A673 (cell line): ENCODE measurements around the gene ZNF883. TPM values are rescaled to one million over a fixed set of nuclear protein-coding genes. Genes with fewer than 3 reads are reported as not detected.

ENCODE experiments used
- BruUV-seq: library from RNA; stranded (reverse); fragments of 400-500 nt; replicated peaks from 2 replicates; lab custom pipeline; 2021; lab: Mats Ljungman, UMichigan
- CTCF ChIA-PET: fragments of 300-600 bp; sonication (Branson Sonifier 250); formaldehyde crosslinking; loops from one replicate; lab custom pipeline; 2022; ENCODE audit warnings: antibody characterized with exemption; lab: Charles Lee
- POLR2A ChIA-PET: fragments of 300-600 bp; sonication (Branson Sonifier 250); formaldehyde crosslinking; loops from one replicate; lab custom pipeline; 2022; ENCODE audit warnings: antibody characterized with exemption; ENCODE audit not compliant: low non-redundant PET; lab: Charles Lee
- DNase-seq: peaks from one replicate; pipeline ENCODE4 v3.0.0-alpha.2; 2015; ENCODE audit warnings: low spot score
- H3K27ac ChIP-seq: fragments of 200-600 bp; sonication (generic); 2 replicates; pipeline ENCODE4 v1.5.1; 2016; ENCODE audit warnings: mixed run types, low read depth, mild to moderate bottlenecking, mixed read lengths, antibody characterized with exemption, low read length; ENCODE audit not compliant: poor library complexity, severe bottlenecking
- H3K27me3 ChIP-seq: fragments of 200-600 bp; sonication (generic); replicated peaks from 2 replicates; pipeline ENCODE4 v1.6.1; 2017; ENCODE audit warnings: mixed run types, low read depth, mild to moderate bottlenecking, mixed read lengths, antibody characterized with exemption, low read length; ENCODE audit not compliant: insufficient read depth, poor library complexity
- H3K36me3 ChIP-seq: fragments of 200-600 bp; sonication (generic); 2 replicates; pipeline ENCODE4 v1.6.1; 2016; ENCODE audit warnings: mixed run types, mild to moderate bottlenecking, mixed read lengths, antibody characterized with exemption, low read length; ENCODE audit not compliant: insufficient read depth, poor library complexity, severe bottlenecking
- H3K4me1 ChIP-seq: fragments of 200-600 bp; sonication (generic); 2 replicates; pipeline ENCODE4 v1.6.1; 2017; ENCODE audit warnings: mixed run types, mild to moderate bottlenecking, mixed read lengths, antibody characterized with exemption, low read length; ENCODE audit not compliant: insufficient read depth, poor library complexity, severe bottlenecking
- H3K4me3 ChIP-seq: fragments of 200-600 bp; sonication (generic); 2 replicates; pipeline ENCODE4 v1.5.1; 2016; ENCODE audit warnings: low read depth, mixed run types, mild to moderate bottlenecking, mixed read lengths, low read length; ENCODE audit not compliant: poor library complexity, severe bottlenecking
- H3K9me3 ChIP-seq: fragments of 200-600 bp; sonication (generic); 2 replicates; pipeline ENCODE4 v1.6.1; 2016; ENCODE audit warnings: mixed run types, low read depth, mild to moderate bottlenecking, mixed read lengths, antibody characterized with exemption, low read length; ENCODE audit not compliant: poor library complexity, severe bottlenecking
- CTCF ChIP-seq: fragments of 300-800, 200-600 bp; sonication (generic); conservative IDR thresholded peaks from 2 replicates; pipeline ENCODE4 v1.5.1; 2017; ENCODE audit warnings: low read depth, mild to moderate bottlenecking, antibody characterized with exemption, low read length, moderate library complexity, mixed read lengths
- EZH2 ChIP-seq: fragments of 200-600 bp; sonication (generic); IDR thresholded peaks from 2 replicates; pipeline ENCODE4 v1.6.1; 2017; ENCODE audit warnings: borderline replicate concordance, low read depth, mild to moderate bottlenecking, mixed read lengths, antibody characterized with exemption, low read length; ENCODE audit not compliant: poor library complexity, severe bottlenecking
- intact Hi-C: fragments of 100-400 bp; cut with micrococcal nuclease; formaldehyde crosslinking; loops from one replicate; pipeline ENCODE4 v1.10.0; 2022; ENCODE audit not compliant: unreplicated experiment
- total RNA-seq: library from RNA; stranded (reverse); gene quantifications from 2 replicates; pipeline ENCODE4 v1.2.3, GENCODE V29; 2021

The ZNF883 gene
- total RNA-seq, 1 experiment from 2014 or later, result 3.9 TPM

- no TSS peak for BruUV-seq
- Histone ChIP-seq H3K27me3 (peaks cover 22% of the 10 kb centered on the region), H3K27ac (no peak overlapping the region), H3K9me3 (no peaks in the 10 kb centered on the region), H3K36me3 (no peaks in the 10 kb centered on the region), H3K4me1 (no peaks in the 10 kb centered on the region), H3K4me3 (no peak overlapping the region)
- intact Hi-C loops, result no loop called here
- TF ChIP-seq EZH2, result no peak
- no peak for TF ChIP-seq CTCF
- DNase-seq, result no peak
- CTCF ChIA-PET, result no interaction called here
- POLR2A ChIA-PET, result no interaction called here
Observed at GRCh38 chr9:112913326-112913725, 98.7 kb downstream of the ZNF883 start.

- no peak for TF ChIP-seq CTCF
- TF ChIP-seq EZH2, result no peak
- H3K4me3 ChIP-seq, result no peak overlapping the region
- ChIA-PET POLR2A (no interaction called here), CTCF (no interaction called here)
- intact Hi-C loops, result no loop called here
- no peaks in the 10 kb centered on the region for H3K4me1 ChIP-seq
- H3K27ac ChIP-seq, result no peak overlapping the region
- no TSS peak for BruUV-seq
- no peaks in the 10 kb centered on the region for H3K36me3 ChIP-seq
- no peaks in the 10 kb centered on the region for H3K9me3 ChIP-seq
- DNase-seq, result no peak
- H3K27me3 ChIP-seq, result peaks cover 21% of the 10 kb centered on the region
Observed at GRCh38 chr9:112912636-112913035, 99.4 kb downstream of the ZNF883 start.

- CTCF ChIA-PET, result no interaction called here
Observed at GRCh38 chr9:112911736-112912135, 100.3 kb downstream of the ZNF883 start.

More at GRCh38 chr9:112911736-112912135, 100.3 kb downstream of the ZNF883 start:
- no TSS peak for BruUV-seq
- Histone ChIP-seq H3K27me3 (peaks cover 12% of the 10 kb centered on the region), H3K4me3 (no peak overlapping the region), H3K4me1 (no peaks in the 10 kb centered on the region), H3K9me3 (no peaks in the 10 kb centered on the region), H3K36me3 (no peaks in the 10 kb centered on the region), H3K27ac (no peak overlapping the region)
- DNase-seq, result no peak
- TF ChIP-seq EZH2 (no peak), CTCF (no peak)
- intact Hi-C loops, result no loop called here
- POLR2A ChIA-PET, result no interaction called here

Other genes with a start within 250 kb of the ZNF883 start
- gene SLC46A2, start 121.3 kb downstream of the ZNF883 start, total RNA-seq, result not detected in 2 replicates
- gene ZFP37, start 44.5 kb upstream of the ZNF883 start, total RNA-seq, result 5.4 TPM in 2 replicates
- gene SLC31A2, start 138.8 kb upstream of the ZNF883 start, total RNA-seq, result 2.8 and 3.4 TPM in 2 replicates
- gene FKBP15, start 209.1 kb upstream of the ZNF883 start, total RNA-seq, result 22.0 and 23.5 TPM in 2 replicates
- gene SLC31A1, start 209.4 kb upstream of the ZNF883 start, total RNA-seq, result 31.9 and 32.7 TPM in 2 replicates